Uterus (tissue), 2 donors: ENCODE data around the gene MRPS25.

Source experiments
- CTCF ChIP-seq, 4 experiments: fragments of 200-600 bp in 2 of 4; fragments of 450-650 bp in 2 of 4; sonication (generic) in 2 of 4; IDR thresholded peaks; one replicate each; pipeline ENCODE4 v1.5.1; 2016 to 2019; ENCODE audit warnings: antibody characterized with exemption in 4 of 4, mild to moderate bottlenecking in 2 of 4, moderate library complexity in 1 of 4
- POLR2A ChIP-seq, 2 donors: fragments of 450-650 bp; IDR thresholded peaks; one replicate each; pipeline ENCODE4 v1.6.1; 2016; ENCODE audit warnings: antibody characterized with exemption in 2 of 2, mild to moderate bottlenecking in 1 of 2, moderate library complexity in 1 of 2

- TF ChIP-seq CTCF (IDR thresholded peaks at IDR 0.05), result no peak
- no peak for TF ChIP-seq POLR2A (IDR thresholded peaks at IDR 0.05)
These were observed 24.1 kb upstream of the MRPS25 start for GRCh38 chr3:15089201-15089600.
